Measurements from ENCODE around the gene DYNLT4. TPM values are rescaled to one million over a fixed set of nuclear protein-coding genes. Genes with fewer than 3 reads are reported as not detected.

The DYNLT4 gene
- total and polyA plus RNA-seq, 4 donors: 0.29 to 0.50 TPM; not detected in 2

- Histone ChIP-seq H3K27ac (ENCODE audit: low read depth in 1 of 2, low read length in 2 of 2) (peak overlapping the region; percentile 95 to 98), H3K4me3 (ENCODE audit: low read depth in 1 of 3, low read length in 3 of 3) (no peak overlapping the region), H3K4me1 (ENCODE audit: control insufficient read depth in 4 of 4, insufficient read depth in 4 of 4, low read length in 3 of 4) (peaks cover 19 to 58% (median 46%) of the 10 kb centered on the region in 4 donors), H3K9me3 (ENCODE audit: control insufficient read depth in 4 of 4, low read length in 3 of 4) (no peaks in the 10 kb centered on the region), H3K36me3 (ENCODE audit: control insufficient read depth in 4 of 4, insufficient read depth in 3 of 4, low read depth in 1 of 4, low read length in 3 of 4) (peaks cover 0 to 3% (median 3%) of the 10 kb centered on the region in 4 donors), H3K27me3 (ENCODE audit: control insufficient read depth in 4 of 4, insufficient read depth in 4 of 4, low read length in 3 of 4) (no peaks in the 10 kb centered on the region), H3K9ac (ENCODE audit: low read depth in 1 of 2, low read length in 2 of 2) (peak overlapping the region; percentile 7 to 37)
- TF ChIP-seq SP1 (IDR thresholded peaks at IDR 0.05) (peak; percentile 11), HNF4A (conservative IDR thresholded peaks at IDR 0.05) (peak in 1 of 2 donors; percentile 39), JUND (IDR thresholded peaks at IDR 0.05) (no peak), EGR1 (IDR thresholded peaks at IDR 0.05; ENCODE audit: low read depth in 2 of 2) (no peak), FOXA1 (IDR thresholded peaks at IDR 0.05) (no peak)
- DNase-seq (ENCODE audit: low spot score): no peak
- 62% methylated on average over 6 of the region's 6 CpGs for WGBS
Observed at GRCh38 chr1:44808938-44809917, 2.1 kb upstream of the DYNLT4 start.

- WGBS: 27% methylated on average over 23 of the region's 23 CpGs
- no peaks in the 10 kb centered on the region for H3K9me3 ChIP-seq (ENCODE audit: control insufficient read depth in 4 of 4, low read length in 3 of 4)
- H3K4me3 ChIP-seq (ENCODE audit: low read depth in 1 of 3, low read length in 3 of 3): no peak within 1 kb of the TSS
- H3K4me1 ChIP-seq (ENCODE audit: control insufficient read depth in 4 of 4, insufficient read depth in 4 of 4, low read length in 3 of 4): peaks cover 19 to 54% (median 43%) of the 10 kb centered on the region in 4 donors
- DNase-seq (ENCODE audit: low spot score): peak; percentile 79
- peak; percentile 6 for TF ChIP-seq SP1 (IDR thresholded peaks at IDR 0.05)
- TF ChIP-seq YY1 (IDR thresholded peaks at IDR 0.05): no peak
- TF ChIP-seq FOXA2 (IDR thresholded peaks at IDR 0.05): no peak
- peak in 1 of 2 donors; percentile 72 for TF ChIP-seq RXRA (IDR thresholded peaks at IDR 0.05)
- no peak for TF ChIP-seq RAD21 (IDR thresholded peaks at IDR 0.05)
- peak in 1 of 2 donors; percentile 3 for TF ChIP-seq EGR1 (IDR thresholded peaks at IDR 0.05; ENCODE audit: low read depth in 2 of 2)
- TF ChIP-seq HNF4A (conservative IDR thresholded peaks at IDR 0.05): peak in 1 of 2 donors; percentile 67
- peak; percentile 88 for TF ChIP-seq NR2F2 (IDR thresholded peaks at IDR 0.05)
- peak within 1 kb of the TSS; percentile 95 to 98 for H3K27ac ChIP-seq (ENCODE audit: low read depth in 1 of 2, low read length in 2 of 2)
- H3K27me3 ChIP-seq (ENCODE audit: control insufficient read depth in 4 of 4, insufficient read depth in 4 of 4, low read length in 3 of 4): no peaks in the 10 kb centered on the region
- peak within 1 kb of the TSS; percentile 51 to 53 for H3K9ac ChIP-seq (ENCODE audit: low read depth in 1 of 2, low read length in 2 of 2)
- H3K36me3 ChIP-seq (ENCODE audit: control insufficient read depth in 4 of 4, insufficient read depth in 3 of 4, low read depth in 1 of 4, low read length in 3 of 4): peaks cover 0 to 8% (median 5%) of the 10 kb centered on the region in 4 donors
Observed at GRCh38 chr1:44808063-44808937, 1.1 kb upstream of the DYNLT4 start, which contains the start of gene BTBD19. Gene BTBD19 (plus strand): TSS chr1:44808523. CDS start chr1:44808821, 298 bp downstream.

- Histone ChIP-seq H3K9ac (ENCODE audit: low read depth in 1 of 2, low read length in 2 of 2) (peak overlapping the region; percentile 51 to 53), H3K27me3 (ENCODE audit: control insufficient read depth in 4 of 4, insufficient read depth in 4 of 4, low read length in 3 of 4) (no peaks in the 10 kb centered on the region), H3K36me3 (ENCODE audit: control insufficient read depth in 4 of 4, insufficient read depth in 3 of 4, low read depth in 1 of 4, low read length in 3 of 4) (peaks cover 0 to 8% (median 7%) of the 10 kb centered on the region in 4 donors), H3K4me3 (ENCODE audit: low read depth in 1 of 3, low read length in 3 of 3) (no peak overlapping the region), H3K4me1 (ENCODE audit: control insufficient read depth in 4 of 4, insufficient read depth in 4 of 4, low read length in 3 of 4) (peaks cover 15 to 46% (median 37%) of the 10 kb centered on the region in 4 donors), H3K27ac (ENCODE audit: low read depth in 1 of 2, low read length in 2 of 2) (peak overlapping the region; percentile 95 to 98), H3K9me3 (ENCODE audit: control insufficient read depth in 4 of 4, low read length in 3 of 4) (no peaks in the 10 kb centered on the region)
- WGBS: 3% methylated on average over 16 of the region's 16 CpGs
- DNase-seq (ENCODE audit: low spot score): peak; percentile 85
- peak in 1 of 2 donors; percentile 32 for TF ChIP-seq RAD21 (IDR thresholded peaks at IDR 0.05)
- peak; percentile 87 for TF ChIP-seq NR2F2 (IDR thresholded peaks at IDR 0.05)
- TF ChIP-seq YY1 (IDR thresholded peaks at IDR 0.05): peak; percentile 91
- TF ChIP-seq ZBTB33 (IDR thresholded peaks at IDR 0.05): peak; percentile 47
- TF ChIP-seq GABPA (IDR thresholded peaks at IDR 0.05 in 1 of 2, conservative IDR thresholded peaks at IDR 0.05 in 1 of 2): peak in 1 of 2 donors; percentile 59
- no peak for TF ChIP-seq FOXA1 (IDR thresholded peaks at IDR 0.05)
- peak; percentile 4 for TF ChIP-seq TAF1 (conservative IDR thresholded peaks at IDR 0.05)
- TF ChIP-seq FOXA2 (IDR thresholded peaks at IDR 0.05): no peak
- peak; percentile 80 for TF ChIP-seq SP1 (IDR thresholded peaks at IDR 0.05)
- TF ChIP-seq EGR1 (IDR thresholded peaks at IDR 0.05; ENCODE audit: low read depth in 2 of 2): peak; percentile 46 to 79
- peak; percentile 90 to 93 for TF ChIP-seq JUND (IDR thresholded peaks at IDR 0.05)
- peak; percentile 74 for TF ChIP-seq ATF3 (IDR thresholded peaks at IDR 0.05)
- peak; percentile 89 for TF ChIP-seq REST (IDR thresholded peaks at IDR 0.05)
- peak; percentile 97 for TF ChIP-seq MAX (IDR thresholded peaks at IDR 0.05)
Observed at GRCh38 chr1:44807364-44808062, 362 bp upstream of the DYNLT4 start.
